Mesothelial cell of epicardium (in vitro differentiated cells): ENCODE results near the gene SPNS3. TPM values are rescaled to one million over a fixed set of nuclear protein-coding genes. Genes with fewer than 3 reads are reported as not detected.

ENCODE experiments used
- DNase-seq, 2 experiments: peaks; one replicate each; pipeline ENCODE4 v3.0.0; 2021; ENCODE audit warnings: low spot score in 2 of 2; ENCODE audit not compliant: unreplicated experiment in 2 of 2
- H3K27ac Mint-ChIP-seq: 2 replicates; pipeline ENCODE4 v1.8.0; 2021; ENCODE audit warnings: mixed read lengths
- H3K27me3 Mint-ChIP-seq: 2 replicates; pipeline ENCODE4 v1.8.0; 2021; ENCODE audit warnings: low read depth, mixed read lengths
- H3K36me3 Mint-ChIP-seq: 2 replicates; pipeline ENCODE4 v1.8.0; 2021; ENCODE audit warnings: mixed read lengths
- H3K4me1 Mint-ChIP-seq: 2 replicates; pipeline ENCODE4 v1.8.0; 2021; ENCODE audit warnings: mixed read lengths
- H3K4me3 Mint-ChIP-seq: 2 replicates; pipeline ENCODE4 v1.8.0; 2021; ENCODE audit warnings: mild to moderate bottlenecking, moderate library complexity, mixed read lengths
- H3K9me3 Mint-ChIP-seq: 2 replicates; pipeline ENCODE4 v1.8.0; 2021; ENCODE audit warnings: mixed read lengths
- CTCF ChIP-seq: fragments of 200-600 bp; sonication (generic); IDR thresholded peaks from one replicate; pipeline ENCODE4 v1.5.0; 2021; ENCODE audit warnings: antibody characterized with exemption; ENCODE audit not compliant: unreplicated experiment
- total RNA-seq: library from RNA; stranded (reverse); gene quantifications from 3 replicates; pipeline ENCODE4 v1.2.1, GENCODE V29; 2021

SPNS3 gene
- total RNA-seq, 1 donor from 2014 or later, result not detected

GRCh38 chr17:4518901-4519300, 85.2 kb downstream of the SPNS3 start:
- TF ChIP-seq CTCF, result no peak
- Mint-ChIP-seq H3K4me1 (peaks cover 56% of the 10 kb centered on the region), H3K36me3 (peaks cover 1% of the 10 kb centered on the region), H3K9me3 (no peaks in the 10 kb centered on the region), H3K4me3 (no peak overlapping the region), H3K27ac (no peak overlapping the region), H3K27me3 (no peaks in the 10 kb centered on the region)
- no peak for DNase-seq

GRCh38 chr17:4519361-4519788, 85.6 kb downstream of the SPNS3 start:
- H3K4me3 Mint-ChIP-seq, result no peak overlapping the region
- peaks cover 51% of the 10 kb centered on the region for H3K4me1 Mint-ChIP-seq
- no peak for TF ChIP-seq CTCF
- DNase-seq, result no peak
- H3K36me3 Mint-ChIP-seq, result peaks cover 1% of the 10 kb centered on the region
- no peaks in the 10 kb centered on the region for H3K27me3 Mint-ChIP-seq
- H3K27ac Mint-ChIP-seq, result peak overlapping the region; percentile 86
- H3K9me3 Mint-ChIP-seq, result no peaks in the 10 kb centered on the region

- Mint-ChIP-seq H3K9me3 (no peaks in the 10 kb centered on the region), H3K36me3 (peaks cover 1% of the 10 kb centered on the region), H3K27ac (peak overlapping the region; percentile 97), H3K4me1 (peaks cover 45% of the 10 kb centered on the region), H3K27me3 (no peaks in the 10 kb centered on the region), H3K4me3 (peak overlapping the region; percentile 17)
- TF ChIP-seq CTCF, result no peak
- no peak for DNase-seq
These were observed 86.5 kb downstream of the SPNS3 start for GRCh38 chr17:4520060-4520893.

- TF ChIP-seq CTCF, result no peak
- Mint-ChIP-seq H3K4me1 (peaks cover 45% of the 10 kb centered on the region), H3K27ac (peak overlapping the region; percentile 97)
These were observed 87.3 kb downstream of the SPNS3 start for GRCh38 chr17:4520894-4521600.

GRCh38 chr17:4522661-4523060, 88.9 kb downstream of the SPNS3 start:
- Mint-ChIP-seq H3K4me3 (no peak overlapping the region), H3K9me3 (no peaks in the 10 kb centered on the region), H3K27me3 (no peaks in the 10 kb centered on the region), H3K36me3 (no peaks in the 10 kb centered on the region), H3K4me1 (peaks cover 45% of the 10 kb centered on the region), H3K27ac (peak overlapping the region; percentile 26)
- no peak for TF ChIP-seq CTCF
- no peak for DNase-seq

More at GRCh38 chr17:4520894-4521600, 87.3 kb downstream of the SPNS3 start:
- Mint-ChIP-seq H3K36me3 (peaks cover 1% of the 10 kb centered on the region), H3K4me3 (no peak overlapping the region), H3K9me3 (no peaks in the 10 kb centered on the region), H3K27me3 (no peaks in the 10 kb centered on the region)
- DNase-seq, result no peak
